Stimulated activated CD8-positive, alpha-beta memory T cell treated with anti-CD3 and anti-CD28 coated beads, Interleukin-4, amount 100 ng/mL, for 1 hour (primary cell): ENCODE data around the gene PRDM9.
"Not testable (repeated sequence)": the region's sequence is repeated elsewhere in the genome, so short reads cannot be mapped to it uniquely, and the experiment has no call there.

Experiments
- DNase-seq, 2 donors: peaks; one replicate each; pipeline ENCODE4 v3.0.0-alpha.2; 2020; ENCODE audit warnings: low read depth in 2 of 2, low spot score in 1 of 2

PRDM9 gene

DNA sequence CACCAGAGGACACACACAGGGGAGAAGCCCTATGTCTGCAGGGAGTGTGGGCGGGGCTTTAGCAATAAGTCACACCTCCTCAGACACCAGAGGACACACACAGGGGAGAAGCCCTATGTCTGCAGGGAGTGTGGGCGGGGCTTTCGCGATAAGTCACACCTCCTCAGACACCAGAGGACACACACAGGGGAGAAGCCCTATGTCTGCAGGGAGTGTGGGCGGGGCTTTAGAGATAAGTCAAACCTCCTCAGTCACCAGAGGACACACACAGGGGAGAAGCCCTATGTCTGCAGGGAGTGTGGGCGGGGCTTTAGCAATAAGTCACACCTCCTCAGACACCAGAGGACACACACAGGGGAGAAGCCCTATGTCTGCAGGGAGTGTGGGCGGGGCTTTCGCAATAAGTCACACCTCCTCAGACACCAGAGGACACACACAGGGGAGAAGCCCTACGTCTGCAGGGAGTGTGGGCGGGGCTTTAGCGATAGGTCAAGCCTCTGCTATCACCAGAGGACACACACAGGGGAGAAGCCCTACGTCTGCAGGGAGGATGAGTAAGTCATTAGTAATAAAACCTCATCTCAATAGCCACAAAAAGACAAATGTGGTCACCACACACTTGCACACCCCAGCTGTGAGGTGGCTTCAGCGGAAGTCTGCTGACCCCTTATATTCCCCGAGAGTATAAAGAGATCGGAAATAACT lies 20.0 kb downstream of the PRDM9 start:
- not testable (repeated sequence) for DNase-seq

DNA sequence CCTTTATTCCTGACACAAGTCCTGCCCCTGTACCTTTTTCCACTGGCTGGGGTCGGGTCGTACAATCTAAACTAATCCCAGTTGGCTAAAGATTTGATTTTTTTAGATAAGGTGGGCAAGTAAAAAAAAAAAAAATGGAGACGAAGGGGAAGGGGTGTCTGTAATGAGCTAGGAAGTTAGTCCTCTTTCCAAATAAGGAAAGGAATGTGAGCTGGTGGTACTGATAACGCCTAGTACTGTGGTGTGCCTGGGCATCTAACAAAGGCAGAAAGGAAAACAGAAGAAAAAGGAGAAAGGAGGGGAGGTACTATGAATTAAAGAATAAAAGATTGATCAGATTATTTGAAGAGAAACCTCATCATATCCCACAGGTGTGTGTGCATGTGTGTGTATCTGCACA lies 21.3 kb downstream of the PRDM9 start:
- no peak for DNase-seq

DNA sequence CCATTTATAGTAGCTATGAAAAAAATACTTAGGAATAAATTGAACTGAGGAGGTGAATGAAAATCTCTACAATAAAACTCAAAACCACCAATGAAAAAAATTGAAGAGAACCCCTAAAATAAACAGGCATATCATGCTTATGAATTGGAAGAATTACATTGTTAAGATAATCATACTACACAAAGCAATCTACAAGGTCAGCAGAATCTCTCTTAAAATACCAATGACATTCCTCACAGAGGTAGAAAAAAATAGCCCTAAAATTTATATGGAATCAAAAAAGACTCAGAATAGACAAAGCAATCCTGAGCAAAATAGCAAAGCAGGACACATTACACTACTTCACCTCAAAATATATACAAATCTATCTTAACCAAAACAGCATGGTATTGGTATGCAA lies 23.2 kb downstream of the PRDM9 start:
- no peak for DNase-seq

DNA sequence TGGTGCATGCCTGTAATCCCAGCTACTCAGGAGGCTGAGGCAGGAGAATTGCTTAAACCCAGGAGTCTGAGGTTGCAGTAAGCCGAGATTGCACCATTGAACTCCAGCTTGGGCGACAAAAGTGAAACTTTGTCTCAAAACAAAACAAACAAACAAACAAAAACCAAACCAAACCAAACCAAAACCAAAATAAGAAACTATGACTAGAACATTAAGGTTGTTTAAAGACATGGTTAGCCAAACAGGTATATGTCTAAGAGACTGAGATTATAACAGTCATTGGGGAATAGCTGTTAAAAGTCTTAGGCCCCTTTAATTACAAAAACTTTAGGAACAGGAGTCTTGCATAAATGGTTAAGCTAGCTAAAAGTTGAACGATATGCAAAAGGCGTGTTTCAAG lies 63.6 kb downstream of the PRDM9 start:
- DNase-seq, result no peak
